Dermis microvascular lymphatic vessel endothelial cell (primary cell): ENCODE data around the gene NOP53. TPM values are rescaled to one million over a fixed set of nuclear protein-coding genes. Genes with fewer than 3 reads are reported as not detected.
"Not testable (repeated sequence)": the region's sequence is repeated elsewhere in the genome, so short reads cannot be mapped to it uniquely, and the experiment has no call there.

Source experiments
- DNase-seq, 2 donors: peaks; one replicate each; pipeline versions ENCODE4 v3.0.0 to v3.0.0-alpha.2; 2010; ENCODE audit warnings: low read depth in 2 of 2
- total RNA-seq: library from RNA; depleted of rRNA; stranded (reverse); fragments of >200 nt; gene quantifications from 2 replicates; pipeline ENCODE4 v1.2.1, GENCODE V29; 2014

Gene NOP53
- total RNA-seq, 1 donor from 2014 or later: 71.5 TPM

DNA sequence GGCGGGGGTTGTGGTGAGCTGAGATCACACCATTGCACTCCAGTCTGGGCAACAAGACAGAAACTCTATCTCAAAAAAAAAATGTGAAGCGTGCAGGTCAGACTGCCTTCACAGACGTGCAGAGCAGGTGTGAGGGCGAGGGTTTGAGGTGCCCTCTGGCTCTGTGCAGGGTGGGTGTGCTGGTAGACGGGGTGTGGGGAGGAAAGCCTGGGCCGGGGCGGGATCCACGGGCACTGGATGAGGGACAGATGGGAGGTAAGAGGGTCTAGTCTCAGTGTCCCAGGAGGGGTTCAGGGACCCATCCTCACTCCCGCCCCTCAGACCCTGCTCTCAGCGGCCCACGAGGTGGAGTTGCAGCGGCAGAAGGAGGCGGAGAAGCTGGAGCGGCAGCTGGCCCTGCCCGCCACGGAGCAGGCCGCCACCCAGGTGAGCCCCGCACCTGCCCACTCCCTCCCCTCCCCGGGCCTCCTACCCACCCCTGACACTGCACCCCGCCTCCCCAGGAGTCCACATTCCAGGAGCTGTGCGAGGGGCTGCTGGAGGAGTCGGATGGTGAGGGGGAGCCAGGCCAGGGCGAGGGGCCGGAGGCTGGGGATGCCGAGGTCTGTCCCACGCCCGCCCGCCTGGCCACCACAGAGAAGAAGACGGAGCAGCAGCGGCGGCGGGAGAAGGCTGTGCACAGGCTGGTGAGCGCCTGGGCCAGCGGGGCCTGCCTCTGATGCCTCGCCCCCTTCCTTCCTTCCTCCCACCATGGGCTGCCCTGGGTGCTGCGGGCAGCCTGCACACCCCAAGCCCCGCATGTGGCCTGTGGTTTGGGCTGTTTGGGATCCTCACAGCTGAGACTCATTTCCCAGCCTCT lies 9.1 kb downstream of the NOP53 start:
- no peak for DNase-seq

DNA sequence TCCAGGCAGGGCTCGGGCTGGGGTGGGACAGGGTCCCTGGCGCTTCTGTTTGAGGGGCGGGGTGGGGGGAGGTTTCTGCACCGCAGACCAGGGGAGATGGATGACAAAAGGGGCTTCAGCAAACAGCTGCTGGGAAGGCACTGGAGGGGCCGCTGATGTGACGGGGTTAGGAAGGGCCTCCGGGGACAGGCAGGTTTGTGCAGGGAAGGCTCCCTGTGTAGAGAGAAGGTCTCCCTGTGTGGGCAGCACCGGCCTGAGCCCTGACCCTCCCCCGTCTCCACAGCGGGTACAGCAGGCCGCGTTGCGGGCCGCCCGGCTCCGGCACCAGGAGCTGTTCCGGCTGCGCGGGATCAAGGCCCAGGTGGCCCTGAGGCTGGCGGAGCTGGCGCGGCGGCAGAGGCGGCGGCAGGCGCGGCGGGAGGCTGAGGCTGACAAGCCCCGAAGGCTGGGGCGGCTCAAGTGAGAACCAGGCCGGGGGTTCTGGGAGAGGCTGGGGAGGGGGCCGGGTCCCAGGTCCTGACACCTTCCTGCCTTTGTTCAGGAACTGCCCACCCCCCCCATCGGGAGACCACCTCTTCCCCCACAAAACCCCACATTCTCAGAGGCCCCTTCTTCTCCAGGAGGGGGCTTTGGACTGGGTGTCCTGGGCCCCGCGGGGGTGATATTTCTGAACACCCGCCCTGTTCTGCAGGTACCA lies 9.9 kb downstream of the NOP53 start:
- DNase-seq: no peak

DNA sequence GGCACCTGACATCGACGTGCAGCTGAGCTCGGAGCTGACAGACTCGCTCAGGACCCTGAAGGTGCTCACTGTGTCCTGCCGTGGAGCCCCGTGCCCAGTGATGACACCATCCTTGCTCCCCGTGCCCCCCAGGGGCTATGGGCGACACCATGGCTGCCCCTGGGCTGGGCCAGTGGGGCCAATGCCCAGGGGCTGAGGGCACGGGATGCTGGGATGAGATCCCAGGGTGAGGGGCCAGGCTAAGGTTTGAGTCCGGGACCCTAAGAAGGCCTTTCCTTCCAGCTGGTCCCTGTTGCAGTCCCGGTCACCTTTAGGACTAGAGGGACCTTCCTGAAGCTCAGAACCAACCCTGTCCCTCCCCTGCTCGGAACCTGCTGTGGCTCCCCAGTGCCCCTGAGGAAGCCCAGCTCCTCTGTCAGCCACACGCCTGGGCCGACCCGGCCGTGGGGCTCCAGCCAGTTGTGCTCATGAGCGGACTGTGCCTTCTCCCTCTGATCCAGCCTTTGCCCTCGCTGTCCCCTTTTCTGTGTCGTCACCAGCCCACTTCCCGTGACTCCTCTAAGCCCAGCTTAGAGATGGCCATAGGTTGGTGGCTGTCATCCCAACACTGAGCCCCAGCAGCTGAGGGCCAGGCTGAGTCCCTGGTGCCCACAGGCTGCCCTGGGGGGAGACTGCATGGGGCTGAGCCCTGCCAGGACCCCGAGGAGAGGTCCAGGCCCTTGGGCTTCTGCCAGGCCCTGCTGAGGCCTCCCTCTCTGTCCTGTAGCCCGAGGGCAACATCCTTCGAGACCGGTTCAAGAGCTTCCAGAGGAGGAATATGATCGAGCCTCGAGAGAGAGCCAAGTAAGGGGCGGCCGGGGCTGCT lies 10.6 kb downstream of the NOP53 start:
- no peak for DNase-seq

- no peak for DNase-seq
Measured at GRCh38 chr19:47756627-47756929, 11.2 kb downstream of the NOP53 start.

DNA sequence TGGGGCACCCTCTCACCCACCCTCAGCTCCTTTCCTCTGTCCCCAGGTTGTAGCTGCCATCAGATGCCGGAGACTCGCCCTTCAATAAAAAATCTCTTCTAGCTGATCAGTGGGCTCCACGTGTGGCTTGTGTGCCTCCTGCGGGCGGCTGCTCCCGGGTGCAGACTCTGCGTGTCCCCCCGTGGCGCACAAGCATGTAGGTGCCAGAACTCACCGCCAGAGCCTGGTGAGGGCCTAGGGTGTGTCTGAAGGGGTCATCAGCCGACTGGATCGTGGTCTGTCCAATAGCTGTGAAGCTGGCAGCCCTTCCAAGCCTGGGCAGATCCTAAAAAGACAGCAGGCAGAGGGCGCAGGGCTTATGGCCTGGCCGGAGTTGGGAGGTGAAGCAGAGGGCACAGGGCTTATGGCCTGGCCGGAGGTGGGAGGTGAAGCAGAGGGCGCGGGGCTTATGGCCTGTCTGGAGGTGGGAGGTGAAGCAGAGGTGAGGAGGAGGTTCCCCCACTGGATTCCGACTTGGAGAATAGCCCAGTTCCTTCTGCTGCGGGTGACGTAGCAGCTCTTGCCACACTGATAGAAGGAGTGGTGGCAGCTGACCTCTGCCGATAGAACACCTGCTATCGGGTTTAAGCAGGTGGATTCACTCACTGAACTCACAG lies 11.7 kb downstream of the NOP53 start:
- no peak for DNase-seq

DNA sequence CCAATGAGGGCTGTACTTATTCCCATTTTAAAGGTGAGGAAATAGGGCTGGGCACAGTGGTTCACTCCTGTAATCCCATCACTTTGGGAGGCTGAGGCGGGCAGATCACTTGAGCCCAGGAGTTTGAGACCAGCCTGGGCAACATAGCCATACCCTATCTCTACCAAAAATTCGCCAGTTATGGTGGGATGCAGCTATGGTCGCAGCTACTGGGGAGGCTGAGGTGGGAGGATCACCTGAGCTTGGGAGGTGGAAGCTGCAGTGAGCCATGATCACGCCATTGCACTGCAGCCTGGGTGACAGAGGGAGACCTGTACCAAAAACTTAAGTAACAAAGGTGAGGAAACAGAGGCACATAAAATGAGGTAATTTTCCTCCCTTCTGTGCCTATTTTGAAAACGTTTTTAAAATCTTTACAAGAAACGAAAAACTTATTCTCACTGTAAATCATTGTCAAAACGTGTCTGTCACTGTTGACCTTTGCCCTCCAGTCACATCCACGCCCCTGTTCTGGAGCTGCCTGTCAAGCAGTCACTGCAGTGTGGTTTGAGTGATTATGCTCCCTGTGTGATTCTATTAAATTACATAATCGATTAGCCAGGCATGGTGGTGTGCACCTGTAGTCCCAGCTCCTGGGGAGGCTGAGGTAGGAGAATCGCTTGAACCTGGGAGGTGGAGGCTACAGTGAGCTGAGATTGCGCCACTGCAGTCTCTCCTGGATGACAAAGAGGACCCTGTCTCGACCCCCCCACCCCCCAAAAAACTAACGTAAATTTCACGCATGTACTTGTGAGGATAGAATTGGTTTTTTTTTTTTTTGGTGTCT lies 12.5 kb downstream of the NOP53 start:
- DNase-seq: no peak

DNA sequence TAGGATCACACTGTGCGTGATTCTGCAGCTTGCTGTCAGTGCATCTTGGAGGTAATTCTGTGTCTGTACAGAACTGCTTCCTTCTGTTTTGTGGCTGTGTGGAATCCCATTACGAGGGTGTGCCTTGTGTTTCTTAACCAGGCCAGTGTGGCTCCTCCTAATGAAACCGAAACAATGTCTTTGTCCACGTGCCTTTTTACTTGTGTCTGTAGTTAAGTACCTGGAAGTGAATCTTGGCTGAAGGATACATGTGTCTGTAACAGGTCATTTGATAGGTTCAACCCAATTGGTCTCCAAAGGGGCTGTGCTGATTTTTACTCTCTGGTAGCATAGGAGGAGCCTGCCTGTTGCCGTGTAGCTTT lies 13.1 kb downstream of the NOP53 start:
- no peak for DNase-seq

GRCh38 chr19:47760632-47760999 lies 15.3 kb downstream of the NOP53 start:
- DNase-seq: no peak

DNA sequence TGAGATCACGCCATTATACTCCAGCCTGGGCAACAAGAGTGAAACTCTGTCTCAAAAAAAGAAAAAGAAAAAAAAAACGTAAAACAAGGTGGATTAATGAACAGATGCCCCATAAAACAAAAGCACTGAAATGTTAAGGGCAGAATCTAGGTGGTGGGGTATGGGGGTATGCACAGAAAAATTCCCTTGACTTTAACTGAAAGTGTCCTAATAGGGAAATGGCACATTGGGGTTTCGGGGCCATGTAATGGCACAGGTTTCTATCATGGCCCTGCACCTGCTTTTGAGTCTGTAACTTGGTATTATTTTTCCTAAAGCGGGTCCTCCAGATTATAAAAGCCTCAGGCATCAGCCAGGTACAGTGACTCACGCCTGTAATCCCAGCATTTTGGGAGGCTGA lies 16.2 kb downstream of the NOP53 start:
- DNase-seq: no peak

- no peak for DNase-seq
Measured at GRCh38 chr19:47762151-47762550, 16.8 kb downstream of the NOP53 start.

- DNase-seq: peak; percentile 65 to 68
Measured at GRCh38 chr19:47762615-47763308, 17.4 kb downstream of the NOP53 start.

GRCh38 chr19:47764705-47765104 lies 19.4 kb downstream of the NOP53 start:
- DNase-seq: not testable (repeated sequence)

DNA sequence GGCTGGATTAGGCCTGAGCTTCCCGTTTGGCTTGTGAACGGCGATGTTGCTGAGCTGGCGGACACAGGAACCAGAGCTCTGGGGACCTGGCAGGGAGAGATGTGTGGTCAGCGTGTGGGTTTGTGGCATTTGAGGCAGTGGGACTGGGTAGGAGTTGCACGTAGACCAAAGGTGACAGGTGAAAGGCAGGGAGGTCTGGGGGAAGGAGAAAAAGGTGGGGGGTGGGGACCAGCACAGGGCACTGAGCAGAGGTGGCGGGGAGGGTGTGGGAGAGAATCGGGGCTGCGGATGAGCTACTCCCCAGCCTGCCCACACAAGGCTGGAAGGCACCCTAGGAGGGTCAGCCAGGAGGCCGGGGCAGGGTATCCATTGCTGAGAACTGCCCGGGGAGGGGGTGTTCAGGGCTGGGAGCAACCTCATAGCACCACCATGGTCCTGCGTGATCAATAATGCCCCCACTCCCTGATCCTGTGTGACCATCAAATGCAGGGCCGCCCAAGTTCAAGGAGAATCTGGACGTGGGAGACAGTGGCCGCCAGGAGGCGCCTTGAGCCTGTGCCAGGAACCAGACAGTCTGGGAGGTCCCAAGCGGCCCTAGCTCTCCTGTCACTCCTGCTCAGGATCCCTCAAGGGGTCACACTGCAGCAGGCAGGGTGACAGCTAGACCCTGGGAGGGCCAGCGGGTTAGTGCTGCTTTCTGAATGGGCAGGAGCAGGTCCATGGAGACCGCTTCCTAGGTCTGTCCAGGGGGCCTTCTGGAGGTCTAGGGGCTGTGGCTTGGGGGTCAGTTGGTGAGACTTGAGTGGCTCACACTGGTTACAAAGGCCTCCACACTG lies 20.4 kb downstream of the NOP53 start:
- peak; percentile 59 to 77 for DNase-seq

- no peak for DNase-seq
Measured at GRCh38 chr19:47766359-47766620, 20.9 kb downstream of the NOP53 start.

- no peak for DNase-seq
Measured at GRCh38 chr19:47766670-47767069, 21.3 kb downstream of the NOP53 start.

GRCh38 chr19:47767349-47767748 lies 22.0 kb downstream of the NOP53 start:
- no peak for DNase-seq

DNA sequence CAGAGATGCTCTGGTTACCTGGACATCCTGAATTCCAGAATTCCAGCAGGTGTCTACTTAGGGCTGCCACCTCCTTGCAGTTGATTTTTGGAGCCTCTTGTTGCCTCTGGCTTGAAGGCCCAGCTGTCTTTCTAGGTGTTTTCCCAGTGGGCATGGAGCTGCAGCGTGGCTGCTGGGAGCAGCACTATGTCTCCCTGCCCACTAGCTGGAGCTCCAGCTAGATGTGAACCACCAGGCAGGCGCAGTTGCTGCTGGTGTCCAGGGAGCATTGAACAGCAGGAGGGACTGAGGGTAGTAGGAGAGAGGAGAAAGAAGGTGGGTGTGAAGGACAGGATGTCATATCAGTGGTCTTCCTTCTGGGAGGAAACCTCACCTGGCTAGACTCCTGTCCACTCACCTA lies 23.3 kb downstream of the NOP53 start:
- no peak for DNase-seq

DNA sequence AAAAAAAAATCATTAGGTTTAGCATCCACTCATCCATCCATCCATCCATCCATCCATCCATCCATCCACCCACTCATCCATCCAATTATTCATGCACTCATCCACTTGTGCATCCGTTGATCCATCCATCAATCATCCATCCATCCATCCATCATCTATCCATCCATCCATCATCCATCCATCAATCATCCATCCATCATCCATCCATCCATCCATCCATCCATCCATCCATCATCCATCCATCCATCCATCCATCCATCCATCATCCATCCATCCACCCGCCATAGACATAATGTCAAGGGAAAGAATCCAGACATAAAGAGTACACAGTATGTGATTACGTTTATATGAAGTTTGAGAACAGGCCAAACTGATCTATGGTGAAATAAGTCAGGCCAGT lies 24.2 kb downstream of the NOP53 start:
- DNase-seq: no peak

- DNase-seq: not testable (repeated sequence)
Measured at GRCh38 chr19:47771291-47771690, 25.9 kb downstream of the NOP53 start.

- DNase-seq: peak; percentile 91 to 98
Measured at GRCh38 chr19:47776568-47776967, 31.2 kb downstream of the NOP53 start.
